ACC112 (cell line): Measurements from ENCODE around the gene REEP2.
"Not testable (repeated sequence)": the region's sequence is repeated elsewhere in the genome, so short reads cannot be mapped to it uniquely, and the experiment has no call there.

Experiments used
- H2AFZ ChIP-seq: fragments of 200-600 bp; sonication (generic); one replicate; pipeline ENCODE4 v1.6.0; 2017; ENCODE audit warnings: antibody characterized with exemption, low read length; ENCODE audit not compliant: unreplicated experiment
- H3K27ac ChIP-seq: fragments of 200-600 bp; sonication (generic); 2 replicates; pipeline ENCODE4 v1.5.1; 2014; ENCODE audit warnings: low read depth, mild to moderate bottlenecking, antibody characterized with exemption, low read length, moderate library complexity
- H3K27me3 ChIP-seq: fragments of 200-600 bp; sonication (generic); 2 replicates; pipeline ENCODE4 v1.6.1; 2014; ENCODE audit warnings: mild to moderate bottlenecking, antibody characterized with exemption, low read length, moderate library complexity, mixed read lengths; ENCODE audit not compliant: insufficient read depth
- H3K36me3 ChIP-seq: fragments of 200-600 bp; sonication (generic); 2 replicates; pipeline ENCODE4 v1.6.1; 2016; ENCODE audit warnings: mild to moderate bottlenecking, antibody characterized with exemption, low read length, moderate library complexity, mixed read lengths; ENCODE audit not compliant: insufficient read depth
- H3K4me1 ChIP-seq: fragments of 200-600 bp; sonication (generic); one replicate; pipeline ENCODE4 v1.6.1; 2016; ENCODE audit warnings: low read length, mixed read lengths; ENCODE audit not compliant: insufficient read depth, unreplicated experiment, control insufficient read depth
- H3K4me3 ChIP-seq: fragments of 200-600 bp; sonication (generic); 2 replicates; pipeline ENCODE4 v1.5.1; 2014; ENCODE audit warnings: mild to moderate bottlenecking, low read depth, low read length
- H3K79me2 ChIP-seq: fragments of 200-600 bp; sonication (generic); one replicate; pipeline ENCODE4 v1.6.0; 2016; ENCODE audit warnings: low read length; ENCODE audit not compliant: control insufficient read depth, unreplicated experiment, insufficient read depth

The REEP2 gene

GRCh38 chr5:138467711-138468132 is 28.9 kb downstream of the REEP2 start:
- no peak overlapping the region for H3K27ac ChIP-seq
- peak overlapping the region; percentile 90 for H3K4me3 ChIP-seq
- peaks cover 16% of the 10 kb centered on the region for H3K79me2 ChIP-seq

DNA sequence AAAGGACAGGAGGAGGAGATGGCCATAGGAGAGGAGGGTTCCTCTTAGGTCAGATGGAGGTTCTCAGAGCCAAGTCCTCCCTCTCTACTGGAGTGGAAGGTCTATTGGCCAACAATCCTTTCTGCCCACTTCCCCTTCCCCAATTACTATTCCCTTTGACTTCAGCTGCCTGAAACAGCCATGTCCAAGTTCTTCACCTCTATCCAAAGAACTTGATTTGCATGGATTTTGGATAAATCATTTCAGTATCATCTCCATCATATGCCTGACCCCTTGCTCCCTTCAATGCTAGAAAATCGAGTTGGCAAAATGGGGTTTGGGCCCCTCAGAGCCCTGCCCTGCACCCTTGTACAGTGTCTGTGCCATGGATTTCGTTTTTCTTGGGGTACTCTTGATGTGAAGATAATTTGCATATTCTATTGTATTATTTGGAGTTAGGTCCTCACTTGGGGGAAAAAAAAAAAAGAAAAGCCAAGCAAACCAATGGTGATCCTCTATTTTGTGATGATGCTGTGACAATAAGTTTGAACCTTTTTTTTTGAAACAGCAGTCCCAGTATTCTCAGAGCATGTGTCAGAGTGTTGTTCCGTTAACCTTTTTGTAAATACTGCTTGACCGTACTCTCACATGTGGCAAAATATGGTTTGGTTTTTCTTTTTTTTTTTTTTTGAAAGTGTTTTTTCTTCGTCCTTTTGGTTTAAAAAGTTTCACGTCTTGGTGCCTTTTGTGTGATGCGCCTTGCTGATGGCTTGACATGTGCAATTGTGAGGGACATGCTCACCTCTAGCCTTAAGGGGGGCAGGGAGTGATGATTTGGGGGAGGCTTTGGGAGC is 29.5 kb downstream of the REEP2 start:
- Histone ChIP-seq H3K36me3 (peaks cover 17% of the 10 kb centered on the region; the same call in 1 of the 2 replicates), H2AFZ (no peak overlapping the region), H3K79me2 (peaks cover 16% of the 10 kb centered on the region), H3K27ac (no peak overlapping the region), H3K27me3 (no peaks in the 10 kb centered on the region), H3K4me3 (peak overlapping the region; percentile 90), H3K4me1 (peaks cover 3% of the 10 kb centered on the region)

More at GRCh38 chr5:138467711-138468132, 28.9 kb downstream of the REEP2 start:
- no peak overlapping the region for H2AFZ ChIP-seq
- peaks cover 3% of the 10 kb centered on the region for H3K4me1 ChIP-seq
- no peaks in the 10 kb centered on the region for H3K27me3 ChIP-seq
- H3K36me3 ChIP-seq, result peaks cover 17% of the 10 kb centered on the region; the same call in 1 of the 2 replicates

GRCh38 chr5:138468966-138469539 is 30.2 kb downstream of the REEP2 start:
- Histone ChIP-seq H3K4me3 (peak overlapping the region; percentile 90; the same call in 1 of the 2 replicates), H3K79me2 (peaks cover 16% of the 10 kb centered on the region), H3K27me3 (no peaks in the 10 kb centered on the region), H3K4me1 (peaks cover 3% of the 10 kb centered on the region), H3K27ac (no peak overlapping the region), H3K36me3 (peaks cover 17% of the 10 kb centered on the region; the same call in 1 of the 2 replicates), H2AFZ (no peak overlapping the region)

- no peak overlapping the region for H3K27ac ChIP-seq
- no peak overlapping the region for H3K4me3 ChIP-seq
- H3K27me3 ChIP-seq, result no peaks in the 10 kb centered on the region
- peaks cover 3% of the 10 kb centered on the region for H3K4me1 ChIP-seq
- H3K36me3 ChIP-seq, result peaks cover 17% of the 10 kb centered on the region; the same call in 1 of the 2 replicates
- H2AFZ ChIP-seq, result no peak overlapping the region
- H3K79me2 ChIP-seq, result peaks cover 16% of the 10 kb centered on the region
These were observed 30.9 kb downstream of the REEP2 start for GRCh38 chr5:138469540-138470321.

DNA sequence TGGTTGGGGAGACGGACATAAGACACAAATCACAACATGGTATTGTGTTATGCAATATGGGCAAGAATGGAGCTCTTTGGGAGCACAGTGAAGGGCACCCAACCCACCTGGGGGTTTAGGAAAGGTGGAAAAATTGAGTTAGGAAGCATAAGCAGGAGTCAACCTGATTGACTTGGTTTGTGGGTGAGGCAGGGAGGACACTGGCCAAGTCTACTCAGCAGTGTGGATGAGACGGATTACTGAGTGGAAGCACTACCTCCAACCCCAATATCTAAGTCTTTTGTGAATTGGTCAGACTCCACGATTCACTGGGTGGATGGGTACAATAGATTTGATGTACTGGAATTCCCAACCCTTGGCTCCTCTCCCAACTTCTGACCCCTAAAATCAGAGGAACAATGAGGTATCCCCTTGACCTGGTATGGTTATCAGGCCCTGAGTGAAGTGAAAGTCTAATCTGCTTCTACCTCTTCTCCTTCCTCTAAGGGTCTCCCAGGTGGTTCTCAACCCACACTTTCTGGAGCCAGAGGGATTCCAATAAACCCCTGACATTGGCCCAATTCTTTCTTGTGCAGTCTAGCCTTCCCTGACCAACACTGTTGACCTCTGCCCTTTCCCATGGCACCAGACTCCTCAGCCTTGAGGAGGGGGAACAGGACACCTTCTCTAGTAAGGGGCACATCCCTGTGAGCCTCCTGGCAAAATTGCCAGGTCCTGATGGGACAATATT is 31.6 kb downstream of the REEP2 start:
- Histone ChIP-seq H3K4me3 (no peak overlapping the region), H3K4me1 (peaks cover 3% of the 10 kb centered on the region), H3K79me2 (peaks cover 16% of the 10 kb centered on the region), H3K36me3 (peaks cover 17% of the 10 kb centered on the region; the same call in 1 of the 2 replicates), H3K27ac (no peak overlapping the region), H2AFZ (no peak overlapping the region), H3K27me3 (no peaks in the 10 kb centered on the region)

DNA sequence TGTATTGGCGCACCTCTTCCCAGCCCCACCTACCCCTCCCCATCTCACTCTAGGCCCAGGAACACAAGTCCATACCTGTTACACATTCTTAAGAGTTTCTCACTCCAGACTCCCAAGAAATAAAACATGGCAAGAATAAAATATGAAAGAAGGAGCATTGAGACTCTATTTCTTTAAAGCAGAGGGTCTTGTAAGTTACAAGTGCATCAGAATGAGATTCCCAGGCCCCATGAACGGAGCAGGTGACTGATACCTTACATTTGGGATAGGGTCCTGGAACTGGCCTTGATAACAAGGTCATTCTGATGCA is 32.1 kb downstream of the REEP2 start:
- H3K4me3 ChIP-seq, result no peak overlapping the region
- no peaks in the 10 kb centered on the region for H3K27me3 ChIP-seq
- peaks cover 3% of the 10 kb centered on the region for H3K4me1 ChIP-seq
- H3K27ac ChIP-seq, result no peak overlapping the region
- peaks cover 16% of the 10 kb centered on the region; the same call in 1 of the 2 replicates for H3K36me3 ChIP-seq
- no peak overlapping the region for H2AFZ ChIP-seq
- H3K79me2 ChIP-seq, result peaks cover 11% of the 10 kb centered on the region

GRCh38 chr5:138472353-138472752 is 33.5 kb downstream of the REEP2 start:
- no peaks in the 10 kb centered on the region for H3K27me3 ChIP-seq
- no peaks in the 10 kb centered on the region for H3K79me2 ChIP-seq
- H3K4me1 ChIP-seq, result peaks cover 3% of the 10 kb centered on the region
- H2AFZ ChIP-seq, result no peak overlapping the region
- H3K27ac ChIP-seq, result no peak overlapping the region
- peaks cover 3% of the 10 kb centered on the region; the same call in 1 of the 2 replicates for H3K36me3 ChIP-seq
- H3K4me3 ChIP-seq, result no peak overlapping the region

GRCh38 chr5:138473151-138473550 is 34.3 kb downstream of the REEP2 start:
- not testable (repeated sequence) for H3K27me3 ChIP-seq, H3K36me3 ChIP-seq

DNA sequence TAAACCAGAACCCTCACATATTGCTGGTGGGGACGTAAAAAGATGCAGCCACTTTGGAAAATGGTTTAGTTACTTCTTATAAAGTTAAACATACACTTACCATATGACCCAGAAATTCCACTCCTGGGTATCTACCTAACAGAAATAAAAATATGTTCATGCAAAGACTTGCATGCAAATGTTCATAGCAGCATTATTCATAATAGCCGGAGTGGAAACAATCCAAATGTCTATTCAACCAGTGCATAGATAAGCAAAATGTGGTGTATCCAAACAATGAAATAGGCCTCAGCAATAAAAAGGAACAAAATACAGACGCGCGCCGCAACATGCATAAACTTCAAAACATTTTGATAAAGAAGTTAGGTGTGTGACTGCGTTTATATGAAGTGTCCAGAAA is 38.1 kb downstream of the REEP2 start:
- Histone ChIP-seq H3K4me1 (no peaks in the 10 kb centered on the region), H3K27me3 (no peaks in the 10 kb centered on the region), H3K79me2 (no peaks in the 10 kb centered on the region), H3K27ac (no peak overlapping the region), H3K36me3 (no peaks in the 10 kb centered on the region), H2AFZ (no peak overlapping the region), H3K4me3 (no peak overlapping the region)

More at GRCh38 chr5:138473151-138473550, 34.3 kb downstream of the REEP2 start:
- H3K27ac ChIP-seq, H3K4me1 ChIP-seq, H3K4me3 ChIP-seq, H3K79me2 ChIP-seq, H2AFZ ChIP-seq: not testable (repeated sequence)

GRCh38 chr5:138482638-138483037 is 43.8 kb downstream of the REEP2 start:
- Histone ChIP-seq H2AFZ (no peak overlapping the region), H3K4me3 (no peak overlapping the region), H3K27ac (no peak overlapping the region), H3K79me2 (no peaks in the 10 kb centered on the region), H3K27me3 (no peaks in the 10 kb centered on the region), H3K36me3 (no peaks in the 10 kb centered on the region), H3K4me1 (peaks cover 3% of the 10 kb centered on the region)
